Fibroblast of gingiva (primary cell): ENCODE results near the gene GRID1.
"Not testable (repeated sequence)": the region's sequence is repeated elsewhere in the genome, so short reads cannot be mapped to it uniquely, and the experiment has no call there.

ENCODE experiments used
- DNase-seq: peaks from one replicate; pipeline ENCODE4 v3.0.0-alpha.2; 2011; ENCODE audit warnings: low read depth

Gene GRID1

DNA sequence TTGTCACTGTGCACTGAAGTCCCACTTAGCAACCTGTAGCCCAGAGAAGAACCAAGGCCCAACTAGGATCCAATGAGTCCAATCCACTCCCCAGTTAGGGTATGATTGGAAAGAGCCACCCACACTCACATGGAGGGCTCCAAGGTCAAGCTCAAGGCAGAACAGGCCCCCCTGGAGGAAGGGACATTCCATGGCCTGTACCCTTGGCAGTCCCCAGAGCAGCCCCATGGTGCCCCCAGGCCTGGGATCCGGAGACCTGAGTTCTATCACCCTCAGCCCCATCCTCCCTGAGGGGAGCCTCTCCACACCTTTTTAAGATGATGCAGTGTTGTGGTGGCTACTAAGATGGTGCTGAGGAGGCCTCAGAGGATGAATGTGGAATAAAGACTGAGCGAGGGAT is 231.4 kb downstream of the GRID1 start:
- DNase-seq: no peak

DNA sequence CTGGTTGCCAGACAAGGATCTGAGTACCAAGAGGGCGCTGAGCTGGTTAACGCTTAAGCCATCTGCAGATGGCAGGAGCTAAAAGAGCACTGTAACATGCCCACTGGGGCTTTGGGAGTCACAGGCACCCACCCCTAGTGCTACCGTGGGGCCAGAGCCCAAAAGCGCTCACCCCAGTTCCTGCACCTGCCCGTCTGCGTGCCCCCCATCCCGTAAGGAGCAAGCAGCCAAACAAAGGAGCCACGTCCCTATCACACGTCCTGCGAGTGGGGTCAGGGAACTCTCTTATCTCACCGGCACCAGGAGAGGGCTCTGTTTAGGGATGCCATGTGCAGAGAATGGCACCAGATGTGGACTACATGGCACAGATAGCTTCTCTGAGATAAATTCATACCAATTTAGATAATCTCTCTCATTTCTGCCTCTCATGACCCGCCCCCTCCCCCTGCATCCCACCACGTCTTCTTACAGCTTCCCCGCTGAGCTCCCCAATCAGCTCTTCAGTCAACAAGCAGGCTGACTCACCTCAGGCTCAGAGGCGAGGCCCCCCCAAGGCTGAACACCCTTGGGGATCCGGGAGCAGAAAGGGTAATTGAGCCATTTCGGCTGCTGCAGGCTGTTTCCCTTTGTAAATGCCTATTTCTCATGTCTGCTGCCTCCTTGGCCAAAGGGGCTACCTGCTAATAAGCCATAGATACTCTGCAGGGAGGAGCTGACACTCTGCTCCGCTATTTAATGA is 235.7 kb downstream of the GRID1 start:
- no peak for DNase-seq

DNA sequence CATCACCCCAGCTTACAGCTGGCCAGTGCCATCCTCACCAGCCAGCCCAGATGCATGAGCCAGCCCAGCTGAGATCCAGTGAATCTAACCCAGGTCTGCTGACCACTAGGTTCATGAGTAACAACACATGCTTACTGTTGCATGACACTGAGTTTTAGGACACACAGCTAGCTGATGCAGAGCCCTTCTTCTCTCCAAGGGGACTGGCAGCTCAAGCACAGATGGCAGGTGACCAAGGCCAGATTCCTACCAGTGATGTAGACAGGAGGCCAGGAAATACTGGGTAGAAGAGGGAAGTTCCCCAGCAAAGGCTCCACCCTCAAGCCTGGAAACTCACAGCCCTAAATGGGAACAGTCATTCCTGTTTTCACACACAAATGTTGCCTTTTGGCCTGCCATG is 236.6 kb downstream of the GRID1 start:
- no peak for DNase-seq

DNA sequence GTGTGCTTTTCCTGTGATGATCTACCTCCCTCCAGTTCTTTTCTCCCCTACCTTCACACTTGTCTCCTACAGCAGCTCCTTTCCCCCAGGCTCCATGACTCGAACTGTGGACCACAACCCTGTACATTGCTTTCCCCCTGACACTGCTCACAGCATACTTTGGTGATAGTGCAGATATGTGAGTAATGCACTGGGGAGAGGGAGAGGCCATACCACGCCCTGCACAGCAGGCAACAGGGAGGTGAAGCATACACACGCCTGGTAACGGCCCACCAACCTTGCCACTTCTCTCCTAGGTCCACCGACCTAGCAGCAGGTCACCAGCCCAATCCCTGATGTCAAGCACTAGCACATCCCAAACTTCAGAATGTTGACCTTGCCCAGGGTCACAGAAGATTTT is 238.2 kb downstream of the GRID1 start:
- no peak for DNase-seq

DNA sequence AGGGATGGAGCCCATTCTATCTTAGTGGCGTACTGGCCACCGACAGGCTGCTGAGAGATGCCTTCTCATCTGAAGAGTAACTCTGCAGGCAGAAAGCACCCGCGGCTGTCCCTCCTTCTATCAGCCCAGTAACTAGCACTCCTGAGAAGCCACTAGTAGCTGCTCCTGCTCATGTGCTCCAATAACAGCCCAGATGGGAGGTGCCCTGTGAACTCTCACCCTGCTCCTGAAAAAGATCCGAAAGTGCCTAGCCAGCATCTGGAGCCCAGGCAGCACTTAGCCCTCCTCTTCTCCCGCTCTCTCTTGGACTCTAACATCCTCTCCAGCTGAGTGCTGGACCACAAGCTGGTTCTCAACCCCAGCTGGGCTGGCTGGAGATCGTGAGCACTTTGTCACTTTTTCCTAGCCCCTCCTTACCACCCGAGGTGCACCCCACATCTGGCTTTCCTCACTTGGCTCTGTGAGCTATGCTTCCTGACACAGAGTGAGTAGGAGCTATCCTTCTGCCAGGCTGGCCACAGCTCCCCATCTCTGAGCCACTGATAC is 239.2 kb downstream of the GRID1 start:
- no peak for DNase-seq

DNA sequence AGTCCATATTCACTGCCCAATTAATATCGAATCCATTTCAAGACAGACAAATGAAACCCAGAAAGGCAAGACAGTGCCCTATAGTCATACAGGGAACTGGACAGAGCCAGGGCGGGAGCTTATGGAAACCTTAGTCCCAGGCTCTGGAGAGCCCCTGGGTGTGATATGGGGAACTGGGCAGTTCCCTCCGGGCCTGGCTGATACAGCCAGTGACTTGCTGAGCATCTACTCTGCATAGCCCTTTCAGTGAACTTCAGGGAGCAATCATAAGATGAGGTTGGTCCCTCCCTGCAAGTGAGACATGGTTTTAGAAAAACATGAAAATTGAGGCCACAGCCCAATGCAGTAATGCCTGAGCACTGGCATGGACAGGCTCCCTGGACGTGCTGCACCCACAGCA is 241.9 kb downstream of the GRID1 start:
- no peak for DNase-seq

- DNase-seq: no peak
Measured at GRCh38 chr10:86123715-86124114, 242.9 kb downstream of the GRID1 start.

- no peak for DNase-seq
Measured at GRCh38 chr10:86123304-86123703, 243.3 kb downstream of the GRID1 start.

- no peak for DNase-seq
Measured at GRCh38 chr10:86122646-86123045, 243.9 kb downstream of the GRID1 start.

DNA sequence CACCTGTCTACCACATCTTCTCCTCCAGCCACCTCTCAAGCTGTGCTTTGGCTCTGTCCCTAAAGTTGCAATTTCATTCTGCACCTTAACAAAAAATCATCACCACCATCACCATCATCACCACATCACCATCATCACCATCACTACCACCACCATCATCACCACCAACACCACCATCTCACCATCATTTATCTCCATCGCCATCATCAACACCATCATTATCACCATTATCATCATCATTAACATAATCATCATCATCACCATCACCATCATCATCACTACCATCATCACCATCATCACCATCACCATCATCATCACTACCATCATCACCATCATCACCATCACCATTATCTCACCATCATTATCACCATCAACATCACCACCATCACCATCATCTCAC is 245.4 kb downstream of the GRID1 start:
- no peak for DNase-seq

- no peak for DNase-seq
Measured at GRCh38 chr10:86117051-86117450, 249.5 kb downstream of the GRID1 start.

GRCh38 chr10:86113983-86114382 is 252.6 kb downstream of the GRID1 start:
- DNase-seq: no peak

DNA sequence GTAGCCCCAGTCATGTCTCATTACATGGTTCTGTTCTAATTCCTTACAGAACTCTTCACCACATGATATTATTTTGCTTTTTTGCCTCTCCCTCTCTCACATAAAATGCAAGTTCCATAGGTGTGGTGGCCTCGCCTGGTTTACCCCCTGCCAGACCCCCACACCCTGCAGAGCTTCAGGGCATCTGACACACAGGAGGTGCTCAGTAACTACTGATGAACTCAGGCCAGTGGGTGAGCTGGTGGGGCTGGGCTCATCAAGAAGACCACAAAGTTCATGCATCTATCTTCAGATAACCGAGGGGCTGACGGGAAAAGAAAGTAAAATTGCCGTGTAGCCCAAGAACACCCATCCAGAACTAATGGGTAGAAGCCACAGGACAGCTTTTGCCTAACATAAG is 253.1 kb downstream of the GRID1 start:
- DNase-seq: no peak

GRCh38 chr10:86113044-86113443 is 253.6 kb downstream of the GRID1 start:
- no peak for DNase-seq

GRCh38 chr10:86111902-86112545 is 254.6 kb downstream of the GRID1 start:
- DNase-seq: no peak

GRCh38 chr10:86110156-86110786 is 256.3 kb downstream of the GRID1 start:
- no peak for DNase-seq

GRCh38 chr10:86109421-86109820 is 257.2 kb downstream of the GRID1 start:
- no peak for DNase-seq

- no peak for DNase-seq
Measured at GRCh38 chr10:86108696-86109095, 257.9 kb downstream of the GRID1 start.

DNA sequence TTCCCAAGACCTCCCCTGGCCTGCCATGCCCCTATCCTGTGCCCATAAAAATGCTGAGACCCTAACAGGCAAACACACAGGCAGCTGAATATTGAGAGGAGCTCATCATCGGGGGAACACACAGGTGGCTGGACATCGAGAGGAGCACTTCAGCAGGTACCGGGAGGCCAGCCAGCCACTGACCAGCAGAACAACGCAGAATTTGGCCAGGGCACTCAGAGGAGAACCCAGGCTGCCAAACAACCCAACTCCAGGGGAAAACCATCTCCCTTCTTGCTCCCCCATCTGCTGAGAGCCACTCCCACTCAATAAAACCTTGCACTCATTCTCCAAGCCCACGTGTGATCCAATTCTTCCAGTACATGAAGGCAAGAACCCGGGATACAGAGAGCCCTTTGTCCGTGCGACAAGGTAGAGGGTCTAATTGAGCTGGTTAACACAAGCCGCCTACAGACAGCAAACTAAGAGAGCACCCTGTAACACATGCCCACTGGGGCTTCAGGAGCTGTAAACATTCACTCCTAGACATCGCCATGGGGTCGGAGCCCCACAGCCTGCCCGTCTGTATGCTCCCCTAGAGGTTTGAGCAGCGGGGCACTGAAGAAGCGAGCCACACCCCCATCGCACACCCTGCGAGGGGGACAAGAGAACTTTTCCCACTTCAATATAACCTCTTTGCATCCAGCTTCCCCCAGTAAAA is 258.8 kb downstream of the GRID1 start:
- not testable (repeated sequence) for DNase-seq

DNA sequence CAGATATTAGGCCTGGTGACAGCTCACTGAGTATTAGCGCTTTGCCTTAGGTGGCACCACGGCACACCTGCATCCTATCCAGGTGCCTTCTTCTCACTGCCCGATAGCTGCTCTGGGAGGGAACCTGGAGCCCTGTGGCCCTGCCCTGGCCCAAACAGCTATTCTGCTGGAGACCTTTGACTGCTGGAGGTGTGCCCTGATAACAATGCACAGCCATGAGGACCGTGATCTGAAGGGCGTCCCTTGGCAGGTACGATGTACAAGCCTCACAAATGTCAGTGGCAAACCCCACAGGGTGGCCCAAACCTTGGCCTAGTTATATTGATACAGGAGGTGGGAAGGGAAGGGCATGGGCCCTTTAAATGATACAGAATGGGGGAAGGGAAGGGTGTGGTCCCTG is 259.5 kb downstream of the GRID1 start:
- DNase-seq: no peak

- DNase-seq: no peak
Measured at GRCh38 chr10:86106616-86107015, 260.0 kb downstream of the GRID1 start.

- no peak for DNase-seq
Measured at GRCh38 chr10:86105640-86106039, 261.0 kb downstream of the GRID1 start.

DNA sequence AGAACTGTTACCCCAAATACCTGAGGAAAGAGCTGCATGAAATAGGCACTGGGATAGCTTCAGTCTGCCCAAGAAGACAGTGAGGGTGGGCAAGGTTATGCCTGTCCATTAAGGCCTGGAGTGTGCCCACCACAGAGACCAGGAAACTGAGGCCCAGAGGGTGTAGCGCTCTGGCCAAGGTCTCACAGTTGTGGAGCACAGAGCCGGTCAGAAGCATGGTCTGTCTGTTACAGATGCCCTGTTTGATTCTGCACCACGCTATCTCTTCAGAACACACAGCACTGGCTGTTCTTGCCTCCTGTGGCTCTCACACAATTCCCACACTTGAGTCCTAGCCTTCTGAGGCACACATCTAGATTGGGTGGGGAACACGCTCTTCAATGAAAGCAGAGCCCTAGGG is 261.4 kb downstream of the GRID1 start:
- no peak for DNase-seq
